WTC11 (cell line): ENCODE measurements around the gene OR2F2.

Source experiments
- CBFB ChIP-seq: sonication (generic); formaldehyde crosslinking; IDR thresholded peaks from 2 replicates; pipeline ENCODE4 v1.8.1; 2022; ENCODE audit warnings: mild to moderate bottlenecking, low read depth, missing genetic modification reagents
- EMX1 ChIP-seq: fragments of 250-450 bp; sonication (Bioruptor Pico); IDR thresholded peaks from 2 replicates; pipeline ENCODE4 v1.8.0; 2021; ENCODE audit warnings: mild to moderate bottlenecking
- GABPB1 ChIP-seq: sonication (generic); formaldehyde crosslinking; IDR thresholded peaks from 2 replicates; pipeline ENCODE4 v1.8.1; 2023; ENCODE audit warnings: mild to moderate bottlenecking, missing genetic modification reagents
- NFYB ChIP-seq: sonication (generic); formaldehyde crosslinking; conservative IDR thresholded peaks from 2 replicates; pipeline ENCODE4 v1.8.0; 2022; ENCODE audit warnings: low read depth, missing genetic modification reagents
- SMAD4 ChIP-seq: sonication (generic); formaldehyde crosslinking; IDR thresholded peaks from 2 replicates; pipeline ENCODE4 v1.8.0; 2022; ENCODE audit warnings: mild to moderate bottlenecking, missing genetic modification reagents
- TCF7 ChIP-seq: sonication (generic); formaldehyde crosslinking; IDR thresholded peaks from 2 replicates; pipeline ENCODE4 v1.8.0; 2022; ENCODE audit warnings: mild to moderate bottlenecking, low read depth, missing genetic modification reagents, moderate library complexity
- TEAD1 ChIP-seq: sonication (generic); formaldehyde crosslinking; IDR thresholded peaks from 2 replicates; pipeline ENCODE4 v1.8.0; 2022; ENCODE audit warnings: mild to moderate bottlenecking, missing genetic modification reagents
- ZNF232 ChIP-seq: sonication (generic); formaldehyde crosslinking; IDR thresholded peaks from 2 replicates; pipeline ENCODE4 v1.8.0; 2022; ENCODE audit warnings: mild to moderate bottlenecking, missing genetic modification reagents
- TF ChIP-seq, protein P1 (sequence below): fragments of 200-600 bp; IDR thresholded peaks from 2 replicates; pipeline ENCODE4 v1.8.0; 2022; ENCODE audit warnings: antibody characterized with exemption
- TF ChIP-seq, protein P2 (sequence below): sonication (generic); formaldehyde crosslinking; IDR thresholded peaks from 2 replicates; pipeline ENCODE4 v1.8.1; 2022; ENCODE audit warnings: low read depth, missing genetic modification reagents, borderline replicate concordance

DNA sequence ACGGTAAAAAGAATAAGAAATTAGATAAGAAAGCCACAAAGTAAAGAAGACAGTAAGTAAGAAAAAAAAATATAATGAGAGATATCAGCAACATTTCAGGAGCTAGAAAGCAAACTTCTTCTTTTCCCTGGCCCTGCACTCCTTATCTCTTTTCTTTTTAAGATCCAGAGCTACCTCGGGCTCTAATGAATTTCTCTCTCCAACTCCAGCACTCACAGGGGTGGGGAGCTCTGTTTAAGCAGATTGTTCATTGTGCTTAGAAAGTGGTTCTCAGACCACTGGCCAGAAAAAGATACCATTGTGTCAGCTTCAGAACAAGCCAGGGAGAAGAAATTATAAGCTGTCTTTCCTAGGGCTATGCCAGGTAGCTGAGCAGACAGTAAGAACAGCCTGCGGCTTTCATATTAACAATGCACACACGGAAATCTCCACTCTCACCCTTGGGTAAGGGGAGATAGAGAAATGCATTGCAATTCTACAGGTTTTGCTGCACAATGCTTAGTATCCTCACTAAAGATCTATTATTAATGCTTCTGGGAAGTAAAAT lies 38.9 kb downstream of the OR2F2 start:
- TF ChIP-seq ZNF232 (CRISPR knock-in tag) (no peak), TEAD1 (CRISPR knock-in tag) (no peak), CBFB (no peak), EMX1 (no peak), GABPB1 (CRISPR knock-in tag) (no peak), TCF7 (no peak), NFYB (no peak), SMAD4 (CRISPR knock-in tag) (no peak)
- TF ChIP-seq, protein P1, sequence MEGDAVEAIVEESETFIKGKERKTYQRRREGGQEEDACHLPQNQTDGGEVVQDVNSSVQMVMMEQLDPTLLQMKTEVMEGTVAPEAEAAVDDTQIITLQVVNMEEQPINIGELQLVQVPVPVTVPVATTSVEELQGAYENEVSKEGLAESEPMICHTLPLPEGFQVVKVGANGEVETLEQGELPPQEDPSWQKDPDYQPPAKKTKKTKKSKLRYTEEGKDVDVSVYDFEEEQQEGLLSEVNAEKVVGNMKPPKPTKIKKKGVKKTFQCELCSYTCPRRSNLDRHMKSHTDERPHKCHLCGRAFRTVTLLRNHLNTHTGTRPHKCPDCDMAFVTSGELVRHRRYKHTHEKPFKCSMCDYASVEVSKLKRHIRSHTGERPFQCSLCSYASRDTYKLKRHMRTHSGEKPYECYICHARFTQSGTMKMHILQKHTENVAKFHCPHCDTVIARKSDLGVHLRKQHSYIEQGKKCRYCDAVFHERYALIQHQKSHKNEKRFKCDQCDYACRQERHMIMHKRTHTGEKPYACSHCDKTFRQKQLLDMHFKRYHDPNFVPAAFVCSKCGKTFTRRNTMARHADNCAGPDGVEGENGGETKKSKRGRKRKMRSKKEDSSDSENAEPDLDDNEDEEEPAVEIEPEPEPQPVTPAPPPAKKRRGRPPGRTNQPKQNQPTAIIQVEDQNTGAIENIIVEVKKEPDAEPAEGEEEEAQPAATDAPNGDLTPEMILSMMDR, result no peak
- TF ChIP-seq, protein P2, sequence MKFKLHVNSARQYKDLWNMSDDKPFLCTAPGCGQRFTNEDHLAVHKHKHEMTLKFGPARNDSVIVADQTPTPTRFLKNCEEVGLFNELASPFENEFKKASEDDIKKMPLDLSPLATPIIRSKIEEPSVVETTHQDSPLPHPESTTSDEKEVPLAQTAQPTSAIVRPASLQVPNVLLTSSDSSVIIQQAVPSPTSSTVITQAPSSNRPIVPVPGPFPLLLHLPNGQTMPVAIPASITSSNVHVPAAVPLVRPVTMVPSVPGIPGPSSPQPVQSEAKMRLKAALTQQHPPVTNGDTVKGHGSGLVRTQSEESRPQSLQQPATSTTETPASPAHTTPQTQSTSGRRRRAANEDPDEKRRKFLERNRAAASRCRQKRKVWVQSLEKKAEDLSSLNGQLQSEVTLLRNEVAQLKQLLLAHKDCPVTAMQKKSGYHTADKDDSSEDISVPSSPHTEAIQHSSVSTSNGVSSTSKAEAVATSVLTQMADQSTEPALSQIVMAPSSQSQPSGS (CRISPR knock-in tag), result no peak
